ENCODE data around the gene SHISAL2A.

SHISAL2A gene

GRCh38 chr1:52659356-52659755 is 26.4 kb downstream of the SHISAL2A start:
- TF ChIP-seq CTCF (conservative IDR thresholded peaks at IDR 0.05; ENCODE audit: low read length), result no peak
- no peak for DNase-seq (ENCODE audit: low read depth)
- no peak overlapping the region for H3K4me3 ChIP-seq (ENCODE audit: low read length)

- no peak for TF ChIP-seq CTCF (conservative IDR thresholded peaks at IDR 0.05; ENCODE audit: low read length)
- no peak for DNase-seq (ENCODE audit: low read depth)
Measured at GRCh38 chr1:52659851-52660596, 27.1 kb downstream of the SHISAL2A start.

GRCh38 chr1:52660807-52661206 is 27.8 kb downstream of the SHISAL2A start:
- H3K4me3 ChIP-seq (ENCODE audit: low read length), result no peak overlapping the region
- no peak for TF ChIP-seq CTCF (conservative IDR thresholded peaks at IDR 0.05; ENCODE audit: low read length)
- DNase-seq (ENCODE audit: low read depth), result no peak

More at GRCh38 chr1:52659851-52660596, 27.1 kb downstream of the SHISAL2A start:
- H3K4me3 ChIP-seq (ENCODE audit: low read length), result no peak overlapping the region

GRCh38 chr1:52662645-52663313 is 29.8 kb downstream of the SHISAL2A start:
- DNase-seq (ENCODE audit: low read depth), result no peak
- H3K4me3 ChIP-seq (ENCODE audit: low read length), result no peak overlapping the region
- TF ChIP-seq CTCF (conservative IDR thresholded peaks at IDR 0.05; ENCODE audit: low read length), result no peak

- H3K4me3 ChIP-seq (ENCODE audit: low read length), result no peak overlapping the region
- DNase-seq (ENCODE audit: low read depth), result no peak
- TF ChIP-seq CTCF (conservative IDR thresholded peaks at IDR 0.05; ENCODE audit: low read length), result no peak
Measured at GRCh38 chr1:52663716-52664115, 30.7 kb downstream of the SHISAL2A start.

- no peak for TF ChIP-seq CTCF (conservative IDR thresholded peaks at IDR 0.05; ENCODE audit: low read length)
- H3K4me3 ChIP-seq (ENCODE audit: low read length), result no peak overlapping the region
- DNase-seq (ENCODE audit: low read depth), result no peak
Measured at GRCh38 chr1:52665006-52665941, 32.3 kb downstream of the SHISAL2A start.
